ENCODE data around the gene GLDN.

The GLDN gene

GRCh38 chr15:51341366-51342226, at the start of gene GLDN:
TSS of gene GLDN (plus strand) at chr15:51341655. CDS start at chr15:51341685, 30 bp downstream.
- DNase-seq = peak; percentile 22

GRCh38 chr15:51298620-51299019, 42.8 kb upstream of the GLDN start:
- peak; percentile 79 for DNase-seq

DNA sequence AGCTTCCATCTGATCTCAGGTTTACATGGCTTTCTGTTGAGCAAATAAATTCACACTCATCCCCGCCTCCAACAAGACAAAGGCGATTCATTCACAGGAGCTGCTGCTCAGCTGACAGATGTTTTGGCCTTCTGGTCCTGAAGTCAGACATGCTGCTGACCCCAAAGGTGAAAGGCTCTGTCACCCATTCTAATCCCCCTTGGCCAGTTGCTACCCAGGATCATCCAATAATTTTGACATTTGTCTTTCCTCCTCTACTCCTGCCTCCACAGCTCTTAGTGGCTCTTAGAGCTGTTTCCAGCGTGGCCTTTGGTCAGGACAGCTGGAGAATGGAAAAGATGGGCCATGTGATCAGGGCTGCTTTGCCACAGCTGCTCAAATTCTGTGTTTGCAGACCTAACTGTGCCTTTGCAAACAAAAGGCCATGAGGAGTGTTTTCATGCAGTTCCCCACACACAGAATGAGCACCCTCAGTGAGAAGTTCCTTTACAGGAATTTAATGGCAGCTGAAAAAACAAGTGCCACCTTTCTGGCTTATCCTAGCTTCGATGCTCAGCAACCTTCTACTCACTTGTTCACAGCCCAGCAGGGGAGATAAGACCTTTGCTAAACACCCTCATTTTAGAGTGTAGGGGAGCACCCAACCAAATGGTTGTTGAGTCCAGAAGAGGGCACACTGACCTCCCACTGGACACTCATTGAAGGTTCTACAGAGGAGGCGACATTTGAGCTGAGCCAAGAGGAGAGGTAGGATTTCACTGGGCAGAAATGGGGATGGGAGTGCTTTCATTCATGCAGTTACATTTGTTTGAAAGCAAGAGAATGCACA, 42.1 kb upstream of the GLDN start:
- DNase-seq = peak; percentile 96

- no peak for DNase-seq
These were observed 39.0 kb upstream of the GLDN start for GRCh38 chr15:51302480-51302879.

DNA sequence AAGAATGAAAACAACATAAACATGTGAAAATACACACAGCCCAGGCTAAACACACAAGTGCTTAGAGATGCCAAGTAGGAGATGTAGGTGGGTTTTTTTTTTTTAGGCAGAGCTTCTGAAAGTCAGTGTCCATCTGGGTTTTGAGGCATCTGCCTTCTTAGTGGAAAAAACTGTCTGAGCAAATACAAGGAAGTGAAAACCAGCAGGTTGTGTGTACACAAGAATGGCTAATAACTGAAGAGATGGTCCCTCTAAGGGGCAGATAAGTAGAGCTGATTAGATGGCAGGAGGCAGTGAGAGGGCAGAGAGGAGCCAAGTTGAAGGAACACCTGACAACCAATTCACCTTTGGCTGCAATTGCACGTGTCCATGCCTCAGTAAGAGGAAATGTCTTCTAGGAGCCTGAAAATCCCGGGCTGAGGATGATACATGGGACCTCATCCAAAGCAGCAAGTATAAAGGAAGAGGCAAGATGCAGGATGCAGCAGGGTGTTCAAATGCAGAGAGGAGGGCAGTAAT, 37.9 kb upstream of the GLDN start:
- DNase-seq = no peak

GRCh38 chr15:51307325-51307724, 34.1 kb upstream of the GLDN start:
- no peak for DNase-seq

DNA sequence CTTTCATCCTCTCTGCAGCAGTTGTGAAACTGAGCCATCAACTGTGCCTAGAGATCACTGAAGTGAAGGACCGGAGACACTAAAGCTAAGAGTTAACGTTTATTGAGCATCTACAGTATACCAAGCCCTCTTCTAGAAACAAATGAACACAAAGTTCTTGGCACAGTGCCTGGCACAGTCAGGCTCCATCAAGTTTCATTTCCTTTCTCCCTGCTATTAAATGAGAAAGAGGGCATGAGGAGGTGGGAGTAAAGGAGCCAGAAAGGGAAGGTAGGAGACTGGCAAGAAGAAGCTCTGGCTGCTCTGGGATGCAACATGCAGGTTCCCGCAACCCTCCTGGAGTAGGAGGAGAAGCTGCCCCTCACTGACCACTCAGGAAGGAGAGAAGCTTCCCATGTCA, 33.6 kb upstream of the GLDN start:
- no peak for DNase-seq

GRCh38 chr15:51310064-51310463, 31.4 kb upstream of the GLDN start:
- no peak for DNase-seq

GRCh38 chr15:51311510-51311909, 29.9 kb upstream of the GLDN start:
- DNase-seq = no peak

DNA sequence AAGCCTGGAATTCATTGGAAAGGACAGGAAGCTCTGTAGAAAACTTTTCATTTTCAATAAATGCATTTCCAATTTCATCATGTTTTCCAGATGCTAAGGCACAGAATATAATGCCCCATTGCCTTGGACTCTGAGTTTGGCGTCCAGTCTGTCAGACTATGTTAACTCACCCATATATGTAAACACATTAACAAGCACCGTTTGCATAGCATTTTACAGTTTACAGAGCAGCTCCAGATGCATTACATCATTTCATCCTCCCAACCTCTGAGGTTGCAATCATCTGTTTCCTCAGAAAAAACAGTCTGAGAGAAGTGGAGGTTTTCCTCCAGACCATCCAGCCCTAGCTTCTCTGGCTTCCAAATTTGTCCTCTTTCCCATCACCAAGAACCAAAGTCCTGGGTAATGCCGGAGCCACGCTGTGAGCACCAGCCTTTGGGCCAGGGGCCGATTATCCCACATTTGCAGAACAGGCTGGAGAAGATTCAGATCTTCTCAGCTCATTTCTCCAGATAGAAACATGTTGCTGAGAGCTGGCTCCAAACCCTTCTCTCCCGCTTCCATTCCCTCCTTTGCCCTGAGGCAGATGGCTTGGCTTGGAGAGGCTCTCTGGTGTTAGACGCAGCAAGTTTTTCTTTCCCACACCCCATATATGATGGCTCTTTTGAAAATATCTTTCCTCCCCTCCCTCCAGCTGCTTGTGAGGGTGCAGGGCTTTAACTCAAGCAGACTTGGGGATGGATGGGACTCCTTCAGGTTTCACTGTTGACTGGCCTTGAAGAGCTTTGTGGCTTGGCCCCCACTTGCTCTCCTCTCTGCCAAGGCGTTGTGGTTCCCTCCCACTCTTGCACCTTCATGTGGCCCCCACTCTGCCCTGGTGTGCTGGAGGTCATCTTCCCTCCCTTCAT, 29.0 kb upstream of the GLDN start:
- DNase-seq = no peak

DNA sequence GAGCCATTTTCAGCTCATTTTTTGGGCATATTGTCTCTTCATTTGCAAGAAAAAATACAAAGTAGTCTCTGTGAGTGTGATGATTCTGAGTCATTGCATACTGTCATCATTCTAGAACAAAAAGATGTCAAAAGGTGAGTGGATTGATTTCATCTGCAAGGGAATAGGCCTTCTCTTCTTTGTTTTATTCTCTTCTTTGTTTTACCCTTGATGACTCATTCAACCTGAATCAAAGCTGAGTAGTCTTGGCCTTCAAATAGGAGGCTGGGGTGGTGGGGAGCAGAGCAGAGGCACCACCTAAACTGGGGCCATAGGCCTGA, 28.4 kb upstream of the GLDN start:
- no peak for DNase-seq

- DNase-seq = no peak
These were observed 27.7 kb upstream of the GLDN start for GRCh38 chr15:51313644-51314280.

- no peak for DNase-seq
These were observed 26.8 kb upstream of the GLDN start for GRCh38 chr15:51314391-51315337.

DNA sequence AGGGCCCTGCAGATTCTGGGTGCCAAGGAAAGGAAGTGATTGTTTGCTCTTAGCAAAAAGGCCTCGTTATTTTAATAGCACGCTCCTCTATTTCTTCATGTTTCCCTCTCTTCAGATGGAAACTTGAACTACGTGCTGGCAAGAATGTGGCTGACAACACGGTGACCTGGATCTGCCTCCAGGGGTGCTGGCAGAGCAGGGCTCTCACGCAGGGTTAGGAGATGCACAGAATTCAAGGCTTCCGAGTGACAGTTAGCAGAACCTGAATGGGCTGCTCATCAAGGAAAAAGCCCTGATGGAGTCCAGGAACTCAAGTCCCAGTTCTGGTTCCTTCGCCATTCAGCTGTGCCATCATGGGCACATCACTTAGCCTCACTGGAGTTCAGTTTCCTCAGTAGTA, 25.7 kb upstream of the GLDN start:
- DNase-seq = no peak

DNA sequence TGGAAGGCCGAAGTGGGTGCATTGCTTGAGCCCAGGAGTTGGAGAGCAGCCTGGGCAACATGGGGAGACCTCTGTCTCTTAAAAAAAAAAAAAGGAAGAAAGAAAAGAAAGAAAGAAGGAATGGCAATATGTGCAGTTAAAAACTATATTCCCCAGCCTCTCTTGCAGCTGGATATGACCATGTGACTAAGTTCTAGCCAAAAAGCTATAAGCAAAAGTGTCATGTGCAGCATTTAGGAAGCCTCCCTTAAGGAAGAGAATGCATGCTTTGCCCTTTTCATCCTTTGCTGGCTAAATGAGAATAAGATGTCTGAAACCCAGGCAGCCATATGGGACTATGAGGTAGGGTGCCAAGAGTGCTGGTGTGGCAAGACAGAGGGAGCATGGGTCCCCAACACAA, 24.8 kb upstream of the GLDN start:
- no peak for DNase-seq

DNA sequence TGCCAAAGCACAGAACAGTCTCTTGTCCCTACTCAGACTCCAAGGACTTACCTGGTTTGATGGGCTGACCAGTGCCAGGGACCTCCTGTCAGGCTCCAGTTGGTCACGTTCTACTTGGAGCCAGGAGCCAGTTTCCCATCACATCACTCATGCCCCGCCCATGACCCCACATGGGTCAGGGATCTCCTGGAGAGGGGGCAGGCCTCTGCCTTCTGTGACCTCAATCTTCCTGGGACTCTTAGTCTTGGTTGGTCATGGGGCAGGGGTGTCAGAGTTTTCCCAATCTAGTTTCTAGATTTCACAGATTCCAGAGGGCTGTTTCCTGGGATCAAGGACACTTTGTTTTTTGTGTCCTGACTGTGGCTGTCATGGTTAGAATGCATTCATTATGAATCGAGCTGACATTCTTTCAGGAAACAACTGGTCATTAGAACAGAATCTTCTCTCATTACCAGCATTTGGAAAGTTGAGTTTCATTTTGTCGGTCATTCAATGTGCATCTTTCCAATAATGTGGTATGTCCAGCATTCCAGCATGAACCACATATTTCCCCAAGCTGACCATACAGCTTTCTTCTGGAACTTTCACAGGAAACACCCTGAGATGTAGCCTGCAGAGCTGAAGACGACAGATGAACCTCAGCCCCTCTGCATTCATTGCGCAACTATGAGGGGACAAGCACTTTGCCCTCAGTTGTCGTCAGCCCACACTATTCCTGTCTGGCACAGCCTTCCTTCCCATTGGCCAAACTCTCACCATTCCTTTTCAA, 22.9 kb upstream of the GLDN start:
- no peak for DNase-seq

- DNase-seq = no peak
These were observed 21.9 kb upstream of the GLDN start for GRCh38 chr15:51319539-51319938.

- no peak for DNase-seq
These were observed 20.6 kb upstream of the GLDN start for GRCh38 chr15:51320843-51321242.

DNA sequence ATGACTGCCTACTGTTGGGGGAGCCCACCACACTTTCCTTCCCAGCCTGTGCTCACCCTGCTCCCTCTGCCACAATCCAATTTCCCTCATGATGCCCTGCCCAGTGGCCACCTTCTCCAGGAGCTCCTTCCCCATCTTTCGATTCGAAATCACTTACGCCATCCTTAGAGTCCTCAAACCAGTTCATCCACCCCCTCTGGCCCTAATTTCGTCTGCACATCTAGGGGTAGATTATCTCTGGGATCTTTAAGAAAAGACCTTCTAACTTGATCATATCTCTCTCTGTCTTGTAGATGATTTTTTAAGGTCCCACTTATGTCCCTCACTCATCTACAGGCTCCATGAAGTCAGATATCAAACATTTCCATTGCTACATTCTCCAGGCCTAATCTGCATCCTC, 20.1 kb upstream of the GLDN start:
- DNase-seq = no peak

DNA sequence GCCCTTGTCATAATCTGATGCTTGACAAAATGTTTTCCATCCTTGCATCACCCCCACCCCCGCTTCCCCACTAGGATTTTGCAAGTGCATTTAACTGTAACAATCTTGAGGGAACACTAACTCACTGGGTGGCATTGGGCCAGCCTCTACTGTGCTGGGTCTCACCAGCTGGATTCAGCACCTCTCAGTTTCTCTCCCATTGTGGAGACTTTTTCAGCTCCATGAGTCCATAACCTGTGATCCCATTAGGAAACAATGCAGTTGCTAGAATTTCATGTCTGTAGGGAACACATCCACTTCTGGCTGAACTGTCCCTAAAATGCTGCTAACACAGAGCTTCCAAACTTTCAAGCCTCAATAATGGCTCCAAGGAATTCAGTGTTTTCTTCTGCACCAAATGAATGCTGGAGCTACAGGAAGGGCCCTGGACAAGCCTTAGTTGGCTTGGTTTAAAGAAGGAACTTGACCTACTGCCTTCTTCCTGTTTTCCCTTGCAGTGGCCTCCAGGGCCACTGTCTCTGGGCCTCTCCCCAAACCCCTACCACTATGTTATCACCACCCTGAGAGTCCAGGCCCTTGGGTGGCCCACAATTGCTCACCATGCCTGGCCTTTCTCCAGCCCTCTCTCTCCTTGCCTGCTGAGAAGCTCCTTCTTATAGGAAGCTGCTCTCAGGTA, 18.7 kb upstream of the GLDN start:
- DNase-seq = no peak

Data from SHP77 treated with DMSO at 0.1 percent for 48 hours (cell line).